H9 (cell line): Measurements from ENCODE around the gene GALNT9. TPM values are rescaled to one million over a fixed set of nuclear protein-coding genes. Genes with fewer than 3 reads are reported as not detected.

Experiments used
- DNase-seq: peaks from one replicate; pipeline ENCODE4 v3.0.0-alpha.2; 2017
- H2AFZ ChIP-seq: one replicate; pipeline ENCODE4 v1.6.1; 2013; ENCODE audit warnings: mild to moderate bottlenecking, low read length, control low read depth, moderate library complexity
- H2AK5ac ChIP-seq: 2 replicates; pipeline ENCODE4 v1.6.1; 2013; ENCODE audit warnings: low read length, control low read depth, mixed read lengths; ENCODE audit not compliant: insufficient read length
- H2BK120ac ChIP-seq: one replicate; pipeline ENCODE4 v1.6.1; 2013; ENCODE audit warnings: low read depth, mild to moderate bottlenecking, low read length, control low read depth, inconsistent platforms; ENCODE audit not compliant: poor library complexity, severe bottlenecking
- H2BK12ac ChIP-seq: 2 replicates; pipeline ENCODE4 v1.6.1; 2013; ENCODE audit warnings: low read length, control low read depth, mixed read lengths, low read depth; ENCODE audit not compliant: insufficient read length
- H2BK15ac ChIP-seq: 2 replicates; pipeline ENCODE4 v1.6.1; 2013; ENCODE audit warnings: low read depth, low read length, control low read depth
- H2BK20ac ChIP-seq: one replicate; pipeline ENCODE4 v1.6.1; 2013; ENCODE audit warnings: low read depth, mild to moderate bottlenecking, low read length, control low read depth, inconsistent platforms; ENCODE audit not compliant: poor library complexity, severe bottlenecking
- H2BK5ac ChIP-seq: 2 replicates; pipeline ENCODE4 v1.6.1; 2013; ENCODE audit warnings: low read length, control low read depth, mixed read lengths; ENCODE audit not compliant: insufficient read length
- H3K14ac ChIP-seq: 2 replicates; pipeline ENCODE4 v1.6.1; 2013; ENCODE audit warnings: low read length, control low read depth; ENCODE audit not compliant: insufficient read depth
- H3K18ac ChIP-seq: 2 replicates; pipeline ENCODE4 v1.6.1; 2013; ENCODE audit warnings: low read depth, mild to moderate bottlenecking, mixed read lengths, low read length, control low read depth; ENCODE audit not compliant: insufficient read length
- H3K23ac ChIP-seq: 2 replicates; pipeline ENCODE4 v1.6.1; 2013; ENCODE audit warnings: low read length, control low read depth, mixed read lengths, low read depth; ENCODE audit not compliant: insufficient read length
- H3K23me2 ChIP-seq: 2 replicates; pipeline ENCODE4 v1.6.1; 2013; ENCODE audit warnings: low read depth, mild to moderate bottlenecking, mixed read lengths, low read length, control low read depth; ENCODE audit not compliant: insufficient read length, poor library complexity, severe bottlenecking
- H3K27ac ChIP-seq: 2 replicates; pipeline ENCODE4 v1.5.1; 2013; ENCODE audit warnings: low read length, control low read depth, mixed read lengths, low read depth; ENCODE audit not compliant: insufficient read length
- H3K27me3 ChIP-seq: 2 replicates; pipeline ENCODE4 v1.6.1; 2013; ENCODE audit warnings: low read length, control low read depth, inconsistent platforms; ENCODE audit not compliant: insufficient read depth
- H3K4ac ChIP-seq: 2 replicates; pipeline ENCODE4 v1.6.1; 2013; ENCODE audit warnings: low read depth, mild to moderate bottlenecking, control low read depth, inconsistent platforms, low read length, moderate library complexity
- H3K4me1 ChIP-seq: 2 replicates; pipeline ENCODE4 v1.6.1; 2013; ENCODE audit warnings: low read length, control low read depth, inconsistent platforms; ENCODE audit not compliant: insufficient read depth
- H3K4me2 ChIP-seq: 2 replicates; pipeline ENCODE4 v1.6.1; 2013; ENCODE audit warnings: low read length, control low read depth, mixed read lengths; ENCODE audit not compliant: insufficient read length, insufficient read depth
- H3K56ac ChIP-seq: 2 replicates; pipeline ENCODE4 v1.6.1; 2013; ENCODE audit warnings: low read depth, mild to moderate bottlenecking, mixed read lengths, low read length, control low read depth; ENCODE audit not compliant: insufficient read length
- H3K79me1 ChIP-seq: 2 replicates; pipeline ENCODE4 v1.6.1; 2013; ENCODE audit warnings: low read depth, mild to moderate bottlenecking, moderate library complexity, low read length, control low read depth, inconsistent platforms; ENCODE audit not compliant: insufficient read depth, poor library complexity, severe bottlenecking
- H3K79me2 ChIP-seq: 2 replicates; pipeline ENCODE4 v1.6.1; 2013; ENCODE audit warnings: low read length, control low read depth, inconsistent platforms; ENCODE audit not compliant: insufficient read depth
- H3K9ac ChIP-seq: 2 replicates; pipeline ENCODE4 v1.6.1; 2013; ENCODE audit warnings: low read length, control low read depth, mixed read lengths; ENCODE audit not compliant: insufficient read length; ENCODE audit errors: extremely low read depth
- H3K9me3 ChIP-seq: one replicate; pipeline ENCODE4 v1.6.1; 2013; ENCODE audit warnings: low read depth, low read length, inconsistent platforms; ENCODE audit not compliant: control insufficient read depth
- H3T11ph ChIP-seq: one replicate; pipeline ENCODE4 v1.6.1; 2013; ENCODE audit warnings: mild to moderate bottlenecking, low read length, control low read depth, inconsistent platforms
- H4K20me1 ChIP-seq: one replicate; pipeline ENCODE4 v1.6.1; 2013; ENCODE audit not compliant: control insufficient read depth, insufficient read length, insufficient read depth
- H4K5ac ChIP-seq: 2 replicates; pipeline ENCODE4 v1.6.1; 2013; ENCODE audit warnings: low read depth, mild to moderate bottlenecking, mixed read lengths, low read length, control low read depth; ENCODE audit not compliant: insufficient read length
- H4K8ac ChIP-seq: replicated peaks from 2 replicates; pipeline ENCODE4 v1.6.1; 2013; ENCODE audit warnings: low read length, control low read depth, mixed read lengths, low read depth; ENCODE audit not compliant: insufficient read length
- H4K91ac ChIP-seq: 2 replicates; pipeline ENCODE4 v1.6.1; 2013; ENCODE audit warnings: low read depth, mild to moderate bottlenecking, moderate library complexity, mixed read lengths, low read length, control low read depth; ENCODE audit not compliant: insufficient read length
- H3K27ac Mint-ChIP-seq, 3 experiments: 2 replicates in 2 of 3; 3 replicates in 1 of 3; pipeline ENCODE4 v1.8.0; 2020 to 2021; ENCODE audit warnings: mixed read lengths in 3 of 3, mild to moderate bottlenecking in 1 of 3, moderate library complexity in 1 of 3
- H3K27me3 Mint-ChIP-seq: 2 replicates; pipeline ENCODE4 v1.8.0; 2021; ENCODE audit warnings: low read depth, mild to moderate bottlenecking, moderate library complexity, mixed read lengths
- H3K36me3 Mint-ChIP-seq, 3 experiments: 2 replicates in 2 of 3; 3 replicates in 1 of 3; pipeline ENCODE4 v1.8.0; 2020 to 2021; ENCODE audit warnings: low read depth in 3 of 3, mixed read lengths in 3 of 3; ENCODE audit not compliant: insufficient read depth in 1 of 3
- H3K4me1 Mint-ChIP-seq, 2 experiments: 2 replicates each; pipeline ENCODE4 v1.8.0; 2020; ENCODE audit warnings: mixed read lengths in 2 of 2
- H3K4me3 Mint-ChIP-seq, 2 experiments: 2 replicates in 1 of 2; 3 replicates in 1 of 2; pipeline ENCODE4 v1.8.0; 2020 to 2021; ENCODE audit warnings: mild to moderate bottlenecking in 2 of 2, mixed read lengths in 2 of 2, moderate library complexity in 1 of 2
- H3K9me3 Mint-ChIP-seq, 2 experiments: 2 replicates in 1 of 2; 3 replicates in 1 of 2; pipeline ENCODE4 v1.8.0; 2020; ENCODE audit warnings: mild to moderate bottlenecking in 2 of 2, mixed read lengths in 2 of 2, moderate library complexity in 1 of 2
- CTCF ChIP-seq: fragments of 200-600 bp; sonication (generic); conservative IDR thresholded peaks from 3 replicates; pipeline ENCODE4 v1.8.0; 2021; ENCODE audit warnings: antibody characterized with exemption, mild to moderate bottlenecking
- WGBS: extraction: QIAGEN DNeasy Blood & Tissue Kit; methylation state at CpG from one replicate; pipeline ENCODE4 v1.1.7; 2013; ENCODE audit warnings: missing lambda C conversion rate, low lambda C conversion rate, mixed read lengths; ENCODE audit not compliant: insufficient read length; ENCODE audit errors: extremely low coverage; 5-methylcytosine and 5-hydroxymethylcytosine counted together
- total RNA-seq: library from RNA; stranded (reverse); gene quantifications from 2 replicates; pipeline ENCODE4 v1.2.1, GENCODE V29; 2021

GALNT9 gene
- total RNA-seq, 1 experiment from 2014 or later: 0.35 TPM

DNA sequence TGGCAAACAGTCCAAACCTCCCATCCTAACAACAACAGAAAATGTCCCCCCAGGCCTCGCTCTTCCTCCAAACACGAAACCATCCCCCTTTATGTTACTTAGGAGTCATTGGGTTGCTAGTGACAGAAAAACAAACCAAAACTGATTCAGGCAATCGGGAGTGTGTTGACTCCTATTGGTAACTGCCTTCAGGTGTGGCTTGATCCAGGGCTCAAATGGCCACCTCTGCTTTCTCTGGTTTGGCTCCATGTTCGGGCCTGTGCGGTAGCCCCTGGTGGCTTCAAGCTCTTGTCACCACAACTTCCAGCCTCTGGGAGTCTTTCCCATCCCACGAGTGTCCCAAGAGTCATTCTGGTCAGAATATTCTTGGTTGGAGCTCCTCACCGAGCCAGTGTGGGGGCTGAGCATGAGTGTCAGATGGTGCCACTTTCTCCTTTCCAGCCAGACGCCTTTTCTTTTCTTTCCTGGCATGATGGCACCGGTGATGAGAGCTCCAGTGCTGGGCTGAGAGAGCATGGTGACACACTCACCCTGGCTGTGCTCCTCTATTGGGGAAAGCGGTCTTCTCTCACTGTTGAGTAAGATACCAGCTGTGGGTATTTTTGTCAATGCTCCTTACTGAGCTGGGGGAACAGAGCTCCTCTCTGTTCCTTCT, 146.6 kb downstream of the GALNT9 start:
- H2BK120ac ChIP-seq: no peak overlapping the region
- no peaks in the 10 kb centered on the region for H3K23me2 ChIP-seq
- no peak overlapping the region for H2BK15ac ChIP-seq
- H4K5ac ChIP-seq: no peak overlapping the region
- peaks cover 3% of the 10 kb centered on the region for H4K20me1 ChIP-seq
- H4K91ac ChIP-seq: no peak overlapping the region
- H3K4me3 Mint-ChIP-seq: no peak overlapping the region
- H2BK12ac ChIP-seq: no peak overlapping the region
- no peak overlapping the region for H3K18ac ChIP-seq
- H3K23ac ChIP-seq: no peak overlapping the region
- H3T11ph ChIP-seq: no peak overlapping the region
- no peak for TF ChIP-seq CTCF
- DNase-seq: no peak
- H3K9me3 Mint-ChIP-seq: peaks cover 3 to 7% of the 10 kb centered on the region in 2 experiments; a peak in 2 of 5 replicates
- H3K79me2 ChIP-seq: no peaks in the 10 kb centered on the region
- H3K79me1 ChIP-seq: no peaks in the 10 kb centered on the region
- WGBS: no CpG with 5 or more reads among the region's 10 CpGs
- no peak overlapping the region for H2BK5ac ChIP-seq
- H3K9me3 ChIP-seq: no peaks in the 10 kb centered on the region
- no peak overlapping the region; a peak in 1 of 7 replicates for H3K27ac Mint-ChIP-seq
- peaks cover 96% of the 10 kb centered on the region for H3K27me3 Mint-ChIP-seq
- no peak overlapping the region for H3K4ac ChIP-seq
- no peaks in the 10 kb centered on the region; a peak in 1 of 7 replicates for H3K36me3 Mint-ChIP-seq
- H2AFZ ChIP-seq: no peak overlapping the region
- H3K4me1 Mint-ChIP-seq: peaks cover 8 to 9% of the 10 kb centered on the region in 2 experiments
- no peak overlapping the region for H4K8ac ChIP-seq
- H3K27ac ChIP-seq: no peak overlapping the region
- no peaks in the 10 kb centered on the region for H3K4me1 ChIP-seq
- H3K27me3 ChIP-seq: peaks cover 2% of the 10 kb centered on the region; the same call in 1 of the 2 replicates
- no peak overlapping the region for H2AK5ac ChIP-seq
- H3K56ac ChIP-seq: no peak overlapping the region
- H2BK20ac ChIP-seq: no peak overlapping the region
- no peak overlapping the region for H3K14ac ChIP-seq
- H3K9ac ChIP-seq: no peak overlapping the region
- H3K4me2 ChIP-seq: no peak overlapping the region
